ENCODE measurements around the gene LGALSL.

The LGALSL gene

GRCh38 chr2:64453770-64454385, at the start of gene LGALSL:
LGALSL (plus strand) TSS chr2:64454162; CDS start chr2:64454546, 384 bp downstream.
- no peak for DNase-seq (ENCODE audit: low read depth)

- no peak for DNase-seq (ENCODE audit: low read depth)
Observed at GRCh38 chr2:64404743-64405142, 49.2 kb upstream of the LGALSL start.

GRCh38 chr2:64405581-64406406, 48.2 kb upstream of the LGALSL start:
- no peak for DNase-seq (ENCODE audit: low read depth)

GRCh38 chr2:64406407-64406774, 47.6 kb upstream of the LGALSL start:
- DNase-seq (ENCODE audit: low read depth), result no peak

DNA sequence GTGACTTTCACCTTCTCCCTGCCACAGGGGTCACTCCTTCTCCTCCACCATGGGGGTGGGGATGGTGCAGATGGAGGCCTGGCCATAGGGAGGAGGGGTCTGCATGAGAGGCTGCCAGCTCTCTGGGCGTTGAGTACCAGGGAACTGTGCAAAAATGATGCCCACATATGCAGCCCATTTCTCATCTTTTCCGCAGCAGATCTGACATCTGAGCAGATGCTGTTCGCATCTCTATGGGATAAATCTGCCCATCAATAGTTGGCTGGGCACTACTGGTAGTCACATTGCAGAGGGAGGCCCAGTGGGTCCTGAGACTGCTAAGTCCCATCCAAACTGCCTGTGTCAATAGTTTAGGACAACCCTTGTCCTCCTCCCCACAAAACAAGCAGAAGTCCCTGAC, 45.9 kb upstream of the LGALSL start:
- no peak for DNase-seq (ENCODE audit: low read depth)

DNA sequence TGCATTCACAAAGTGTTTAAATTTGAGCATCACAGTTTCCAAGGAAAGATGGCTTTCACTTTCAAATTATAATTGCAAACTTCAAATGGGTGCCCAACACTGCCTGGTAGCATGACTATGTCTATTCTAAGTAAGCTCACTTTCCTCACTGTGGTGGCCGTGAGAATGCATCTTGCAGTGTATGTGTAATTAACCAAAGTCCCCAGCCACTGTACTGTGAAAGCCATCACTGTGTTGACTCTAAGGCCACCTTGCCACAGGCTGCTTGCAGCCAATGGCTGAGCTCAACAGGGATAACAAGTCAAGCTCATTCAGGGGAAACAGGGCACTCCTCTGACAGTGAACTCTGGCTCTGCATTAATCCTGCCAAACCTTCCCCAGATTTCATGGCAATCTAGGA, 43.3 kb upstream of the LGALSL start:
- no peak for DNase-seq (ENCODE audit: low read depth)

- DNase-seq (ENCODE audit: low read depth), result no peak
Observed at GRCh38 chr2:64412671-64413070, 41.3 kb upstream of the LGALSL start.

- no peak for DNase-seq (ENCODE audit: low read depth)
Observed at GRCh38 chr2:64414736-64415435, 39.1 kb upstream of the LGALSL start.

DNA sequence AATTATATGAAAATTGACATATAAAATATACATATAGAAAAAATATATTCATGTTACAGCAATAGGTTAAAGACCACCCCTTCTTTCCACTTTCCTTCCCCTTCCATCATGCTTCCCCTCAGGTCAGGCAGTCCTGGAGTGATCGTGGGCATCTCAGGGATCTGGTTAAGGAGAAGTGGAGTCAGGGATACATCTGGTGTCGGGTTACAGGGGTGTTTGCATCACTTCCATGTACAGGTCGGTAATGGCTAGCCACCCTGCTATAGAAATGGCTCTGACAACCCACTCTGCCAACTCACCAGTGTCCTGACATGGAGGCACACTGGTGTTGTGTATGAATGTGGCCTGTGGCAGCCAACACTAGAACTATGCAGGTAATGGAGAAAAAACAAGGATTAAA, 36.3 kb upstream of the LGALSL start:
- no peak for DNase-seq (ENCODE audit: low read depth)

DNA sequence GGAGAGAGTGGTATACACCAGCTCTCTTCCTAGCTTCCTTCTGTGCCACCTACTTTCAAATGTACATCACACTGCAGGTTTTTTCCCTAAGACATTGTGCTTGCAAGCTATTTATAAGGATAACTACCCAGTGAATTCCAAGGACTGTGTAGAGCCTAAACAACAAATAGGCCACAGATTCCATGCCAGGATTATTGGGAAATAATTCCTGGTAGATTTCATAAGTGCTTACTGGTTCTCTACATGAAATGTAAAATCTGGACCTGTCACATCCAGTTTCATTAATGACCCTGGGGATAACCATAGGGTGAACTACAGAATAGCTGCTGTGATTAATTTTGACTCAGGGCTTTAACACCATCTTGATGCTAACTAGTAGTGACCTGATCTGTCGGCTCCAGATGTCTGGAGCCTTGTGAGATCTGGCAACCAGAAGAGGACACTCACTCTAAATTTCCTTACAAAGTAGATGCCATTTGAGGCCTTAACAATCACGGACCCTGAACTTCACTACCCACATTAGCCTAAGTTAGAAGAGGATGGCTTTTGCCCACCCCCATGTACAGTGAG, 34.3 kb upstream of the LGALSL start:
- DNase-seq (ENCODE audit: low read depth), result no peak

GRCh38 chr2:64420677-64421076, 33.3 kb upstream of the LGALSL start:
- no peak for DNase-seq (ENCODE audit: low read depth)

- no peak for DNase-seq (ENCODE audit: low read depth)
Observed at GRCh38 chr2:64421201-64421600, 32.8 kb upstream of the LGALSL start.

- no peak for DNase-seq (ENCODE audit: low read depth)
Observed at GRCh38 chr2:64422466-64422865, 31.5 kb upstream of the LGALSL start.

DNA sequence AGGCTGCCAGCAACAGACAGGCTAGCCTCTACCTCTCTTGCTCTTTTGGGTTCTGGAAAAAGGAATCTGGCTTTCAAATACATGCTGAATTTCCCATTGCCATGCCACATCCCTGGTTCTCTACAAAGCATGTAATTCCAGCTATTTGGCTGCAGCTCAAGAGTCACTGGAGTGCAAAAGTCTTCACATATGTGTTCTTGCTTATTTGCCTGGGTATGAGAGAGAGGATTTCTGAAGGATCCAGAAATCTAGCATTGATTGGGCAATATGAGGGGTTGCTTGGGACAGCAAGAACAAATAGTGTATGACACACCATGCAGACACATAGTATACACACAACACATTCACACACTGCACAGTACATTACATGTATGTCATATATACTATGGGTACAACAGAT, 30.7 kb upstream of the LGALSL start:
- no peak for DNase-seq (ENCODE audit: low read depth)

DNA sequence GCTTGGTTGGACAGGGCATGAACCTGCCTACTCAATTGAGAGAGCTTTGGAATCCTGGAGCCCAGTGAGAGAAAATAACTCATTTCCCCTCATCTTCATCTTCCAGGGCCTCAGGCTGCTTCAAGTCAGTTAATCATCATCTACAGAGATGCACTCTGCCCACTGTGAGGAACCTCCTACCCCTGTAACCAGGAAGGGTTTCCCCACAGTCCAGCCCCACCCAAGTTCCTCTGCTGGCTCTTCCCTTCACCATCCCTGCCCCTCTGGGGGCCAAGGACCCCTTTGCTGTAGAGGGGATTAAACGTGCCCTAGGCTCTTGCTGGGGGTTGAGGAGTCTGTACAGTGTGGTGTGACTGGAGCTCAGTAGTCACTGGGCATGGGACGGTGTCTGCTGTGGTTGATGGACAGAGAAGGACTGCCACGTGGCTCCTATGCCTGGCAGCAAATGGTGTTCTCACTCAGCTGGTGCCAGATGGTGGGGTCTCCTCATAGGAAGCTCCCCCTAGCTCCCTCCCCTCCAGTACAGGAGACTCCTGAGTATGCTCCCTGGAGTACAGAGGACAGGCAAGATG, 29.5 kb upstream of the LGALSL start:
- DNase-seq (ENCODE audit: low read depth), result no peak

DNA sequence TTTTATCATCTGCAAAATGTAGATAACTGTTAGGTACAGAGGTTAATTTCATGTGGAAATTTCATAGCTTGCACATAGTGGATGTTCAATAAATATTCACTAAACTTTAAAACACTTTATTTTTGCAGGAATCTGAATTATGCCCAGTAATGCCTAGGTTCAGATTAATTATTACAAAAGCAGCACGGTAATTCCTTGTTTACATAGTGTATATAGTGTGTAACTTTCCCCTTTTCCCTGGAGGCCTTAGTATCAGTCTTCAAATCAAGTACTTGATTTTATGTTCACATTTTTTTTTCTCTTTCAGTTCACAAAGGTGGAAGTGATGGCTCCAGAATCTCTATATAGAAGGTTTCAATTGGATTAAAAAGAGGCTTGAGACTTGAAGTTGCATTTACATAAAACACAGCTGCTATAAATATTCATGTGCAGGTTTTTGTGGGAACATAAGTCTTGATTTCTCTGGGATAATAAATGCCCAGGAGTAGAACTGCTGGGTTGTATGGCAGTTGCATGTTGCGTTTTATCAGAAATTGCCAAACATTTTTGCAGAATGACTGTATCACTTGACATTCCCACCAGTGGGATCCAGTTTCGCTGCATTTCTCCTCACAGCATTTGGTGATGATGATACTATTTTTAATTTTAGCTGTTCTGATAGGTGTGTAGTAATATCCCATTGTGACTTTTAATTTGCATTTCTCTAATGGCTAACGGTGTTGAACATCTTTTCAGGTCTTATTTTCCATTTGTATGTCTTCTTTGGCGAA, 27.6 kb upstream of the LGALSL start:
- no peak for DNase-seq (ENCODE audit: low read depth)

GRCh38 chr2:64434039-64434657, 19.8 kb upstream of the LGALSL start:
- no peak for DNase-seq (ENCODE audit: low read depth)

- DNase-seq (ENCODE audit: low read depth), result no peak
Observed at GRCh38 chr2:64437883-64438282, 16.1 kb upstream of the LGALSL start.

DNA sequence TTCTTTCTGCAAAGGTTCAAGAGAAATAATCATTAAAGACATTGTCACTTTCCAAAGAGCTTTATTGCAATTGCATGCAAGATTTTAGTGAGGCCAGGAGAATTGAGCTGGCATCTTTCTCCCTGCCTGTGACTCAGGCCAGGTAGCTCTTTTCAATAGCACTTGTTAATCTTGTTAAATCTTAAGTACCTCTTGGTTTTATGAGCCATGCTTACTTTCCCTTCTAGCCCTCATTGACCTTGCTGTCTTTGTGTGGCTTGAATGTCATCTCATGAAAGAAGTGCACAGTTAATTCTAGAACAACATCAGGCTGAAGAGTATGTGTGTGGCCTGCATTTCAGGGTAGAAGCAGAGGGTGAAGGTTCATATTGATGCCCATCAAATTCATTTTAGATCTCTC, 14.8 kb upstream of the LGALSL start:
- DNase-seq (ENCODE audit: low read depth), result no peak

DNA sequence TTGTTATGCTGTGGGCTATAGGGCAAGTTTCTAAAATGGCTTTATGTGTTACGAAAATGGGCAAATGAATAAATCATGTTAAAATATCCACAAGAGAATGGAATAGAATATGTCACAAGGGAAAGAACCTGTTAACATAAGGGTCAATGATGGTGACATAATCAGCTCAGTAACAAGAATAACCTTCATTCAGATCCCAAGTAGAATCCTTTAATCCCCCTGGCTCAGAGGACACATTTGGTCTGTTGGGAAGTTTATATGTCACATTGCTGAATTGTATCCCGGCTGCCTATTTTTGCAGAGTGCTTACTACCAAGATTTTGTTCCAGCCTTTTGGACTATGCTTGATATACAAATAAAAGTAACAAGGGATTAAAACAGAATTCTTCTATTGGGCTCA, 13.1 kb upstream of the LGALSL start:
- no peak for DNase-seq (ENCODE audit: low read depth)

DNA sequence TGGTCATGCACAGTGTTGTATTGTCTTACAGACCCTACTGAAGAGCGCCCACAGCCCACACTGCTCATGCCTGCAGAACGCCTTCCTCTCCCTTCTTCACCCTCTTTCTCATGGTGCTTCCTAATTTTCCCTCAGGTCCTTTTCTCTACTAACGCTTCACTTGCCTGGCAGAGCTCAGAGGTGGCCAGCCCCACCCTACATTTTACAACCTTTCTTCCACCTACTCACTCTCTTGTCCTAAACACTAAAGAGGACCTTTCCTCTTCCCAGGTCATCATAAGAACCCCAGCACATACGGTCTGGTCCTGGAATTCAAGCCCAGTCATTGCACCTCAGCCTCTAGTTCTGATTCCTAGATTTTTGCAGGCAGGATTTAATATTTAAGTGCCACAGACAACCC, 11.7 kb upstream of the LGALSL start:
- no peak for DNase-seq (ENCODE audit: low read depth)
